ENCODE measurements around the gene WDFY3.

Gene WDFY3

GRCh38 chr4:84786478-84786877, 180.0 kb downstream of the WDFY3 start:
- DNase-seq = no peak

GRCh38 chr4:84782517-84782916, 184.0 kb downstream of the WDFY3 start:
- no peak for DNase-seq

DNA sequence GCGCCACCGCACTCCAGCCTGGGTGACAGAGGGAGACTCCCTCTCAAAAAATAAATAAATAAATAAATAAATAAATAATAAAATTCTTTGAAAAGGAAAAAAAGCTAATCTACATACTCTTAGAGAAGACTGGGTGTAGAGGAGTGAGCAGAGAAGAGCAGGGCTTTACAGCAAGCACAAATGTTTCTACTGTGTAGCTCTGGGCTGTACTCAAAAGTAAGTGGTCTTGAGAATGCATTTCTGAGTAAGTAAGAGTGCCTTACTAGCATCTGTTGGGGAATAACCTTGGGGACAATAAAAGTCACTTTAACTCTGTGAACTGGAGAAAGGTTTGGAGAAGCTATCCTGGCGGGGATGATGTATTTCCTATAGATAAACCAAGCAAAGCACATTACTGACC, 185.8 kb downstream of the WDFY3 start:
- no peak for DNase-seq

DNA sequence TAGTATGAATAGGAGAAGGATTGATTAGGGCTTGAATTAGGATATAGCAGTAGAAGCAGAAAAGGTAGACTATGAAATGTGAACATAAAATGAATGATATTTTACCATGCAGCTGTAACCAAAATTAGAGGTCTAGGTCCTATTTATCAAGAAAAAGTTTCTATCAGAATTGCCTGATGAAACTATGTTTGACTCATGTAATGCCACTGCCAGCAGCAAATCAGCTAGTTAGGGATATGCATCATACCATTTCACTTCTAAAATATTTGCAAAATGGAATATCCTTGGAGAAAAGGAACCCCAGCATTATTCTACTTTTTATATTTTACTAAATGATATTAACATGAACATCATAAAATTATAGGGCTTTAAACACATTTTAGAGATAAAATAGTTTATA, 188.4 kb downstream of the WDFY3 start:
- no peak for DNase-seq

- DNase-seq = no peak
Observed at GRCh38 chr4:84767168-84767567, 199.3 kb downstream of the WDFY3 start.

DNA sequence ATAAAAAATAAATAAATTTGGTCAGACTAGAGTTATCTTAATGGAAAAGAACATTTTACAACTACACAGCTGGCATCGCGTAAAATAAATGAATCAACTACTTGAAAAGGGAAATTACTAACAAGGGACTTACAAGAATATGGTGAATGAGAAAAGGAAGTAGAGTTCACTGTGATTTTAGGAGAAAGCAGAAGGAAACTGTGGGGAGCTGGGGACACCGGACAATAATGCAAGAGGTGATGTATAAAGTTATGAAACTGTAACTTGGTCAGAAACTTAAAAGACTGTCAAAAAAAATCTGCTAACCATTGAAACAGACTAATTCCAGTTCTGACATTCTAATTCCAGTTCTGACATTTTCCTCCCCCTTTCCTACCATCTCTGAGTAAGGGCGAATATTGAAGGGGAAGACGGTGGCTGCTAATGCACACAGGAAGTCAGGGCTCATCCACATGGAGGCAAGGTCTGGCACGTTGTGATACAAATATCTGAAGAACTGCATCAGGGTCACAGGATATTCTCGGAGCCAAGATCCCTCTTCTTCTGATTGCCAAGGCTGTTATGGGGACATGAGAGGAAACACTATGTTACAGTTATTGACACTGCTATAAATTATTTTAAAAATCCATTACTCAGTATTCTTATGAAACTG, 213.0 kb downstream of the WDFY3 start:
- no peak for DNase-seq

DNA sequence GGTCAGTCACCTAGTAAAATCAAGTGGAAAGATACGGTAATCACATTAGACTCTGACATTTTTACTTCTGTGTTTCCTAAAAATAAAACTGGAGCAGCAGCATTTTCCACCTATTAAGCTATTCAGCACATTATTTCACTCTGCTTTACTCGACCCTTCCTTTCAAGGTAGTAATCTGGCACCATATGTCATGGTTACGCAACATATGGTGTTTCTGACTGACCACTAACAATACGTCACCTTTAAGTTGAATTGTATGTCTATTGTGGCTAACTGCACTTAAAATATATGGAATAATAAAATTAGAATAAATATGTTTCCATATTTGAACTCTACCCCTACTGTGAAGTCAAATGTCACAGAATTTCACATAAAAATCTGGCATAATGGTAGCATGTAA, 214.8 kb downstream of the WDFY3 start:
- DNase-seq = no peak

- DNase-seq = no peak
Observed at GRCh38 chr4:84750960-84751283, 215.6 kb downstream of the WDFY3 start.

DNA sequence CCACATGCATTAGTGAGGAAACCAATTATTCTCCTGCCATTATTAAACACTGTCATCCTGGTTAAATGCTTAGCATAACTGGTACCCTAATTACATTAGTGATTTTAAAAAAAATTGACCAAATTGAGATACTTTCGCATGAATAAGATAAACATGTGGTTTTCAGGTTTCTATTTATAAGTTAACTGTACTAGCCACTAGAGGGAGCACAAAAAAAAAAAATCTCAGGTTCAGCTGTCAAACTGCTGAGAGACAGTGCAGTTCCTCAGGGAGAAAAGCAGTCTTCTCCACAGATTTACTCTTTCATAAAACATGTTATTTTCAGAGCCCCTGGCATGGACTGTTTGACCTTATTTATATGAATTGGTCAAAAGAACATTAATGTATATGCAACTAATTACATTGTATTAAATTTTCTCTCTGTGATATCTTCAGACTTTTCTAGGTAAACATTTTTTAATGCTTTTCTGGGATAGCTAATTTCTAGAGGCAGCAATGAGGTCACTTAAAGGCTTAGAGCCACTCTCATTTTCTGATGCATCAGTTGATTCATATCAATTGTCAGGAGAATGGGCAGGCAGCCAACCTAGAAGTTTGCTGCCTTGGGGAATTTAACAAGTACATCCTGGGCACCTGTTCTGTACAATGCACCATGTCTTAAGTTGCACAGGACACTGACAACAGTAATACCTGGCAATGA, 216.1 kb downstream of the WDFY3 start:
- peak; percentile 55 for DNase-seq

GRCh38 chr4:84740057-84740456, 226.4 kb downstream of the WDFY3 start:
- DNase-seq = no peak

DNA sequence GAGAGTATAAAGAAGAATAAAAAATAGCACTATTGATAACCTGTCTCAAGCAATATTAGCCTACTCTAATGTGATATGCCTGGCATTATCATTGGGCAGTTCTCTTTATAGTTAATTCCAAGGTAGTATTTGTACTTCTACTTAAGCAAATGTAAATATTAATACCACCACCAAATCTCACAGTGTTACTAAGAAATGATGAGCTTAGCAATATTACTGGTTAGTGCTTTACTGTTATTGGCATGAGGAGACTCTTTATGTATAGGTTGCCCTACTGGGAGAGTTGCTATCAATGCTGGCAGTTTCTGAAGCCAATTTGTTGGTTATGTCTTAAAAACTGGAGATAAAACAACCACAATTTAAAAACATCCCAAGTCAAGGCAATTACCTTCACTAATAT, 227.9 kb downstream of the WDFY3 start:
- DNase-seq = no peak

DNA sequence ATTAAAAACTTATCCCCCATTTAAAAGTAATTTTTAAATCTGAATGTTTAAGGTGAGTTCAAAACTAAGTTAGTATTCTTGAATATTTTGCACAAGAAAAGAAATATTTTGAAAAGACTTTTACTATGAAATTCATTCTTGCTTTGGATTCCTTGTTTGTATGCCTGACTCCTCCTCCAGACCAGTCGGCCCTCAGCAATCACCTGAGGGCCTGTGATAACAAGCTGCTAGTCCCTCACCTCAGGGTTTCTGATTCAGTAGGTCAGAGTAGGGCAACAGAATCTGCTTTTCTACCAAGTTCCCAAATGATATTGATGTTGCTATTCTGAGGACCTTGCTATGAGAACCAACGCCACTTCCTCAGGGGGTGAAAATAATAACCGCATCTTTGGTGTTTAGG, 228.8 kb downstream of the WDFY3 start:
- no peak for DNase-seq

DNA sequence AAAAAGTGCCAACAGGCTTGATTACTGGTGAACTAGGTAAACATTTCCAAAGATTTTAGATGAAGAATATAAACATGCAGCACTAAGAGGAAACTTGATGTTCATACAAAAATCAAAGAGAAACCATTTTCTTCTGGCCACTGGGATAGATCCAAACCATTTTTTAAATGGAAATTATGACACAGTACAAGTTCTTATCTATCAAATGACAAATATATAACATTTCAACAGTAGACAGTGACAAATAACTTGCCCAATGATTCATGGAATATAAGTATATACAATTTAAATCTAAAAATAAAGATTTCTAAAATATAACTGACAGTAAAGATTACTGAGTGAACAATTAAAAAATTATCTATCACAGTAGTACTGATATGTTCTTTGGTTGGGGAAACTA, 232.5 kb downstream of the WDFY3 start:
- DNase-seq = no peak

DNA sequence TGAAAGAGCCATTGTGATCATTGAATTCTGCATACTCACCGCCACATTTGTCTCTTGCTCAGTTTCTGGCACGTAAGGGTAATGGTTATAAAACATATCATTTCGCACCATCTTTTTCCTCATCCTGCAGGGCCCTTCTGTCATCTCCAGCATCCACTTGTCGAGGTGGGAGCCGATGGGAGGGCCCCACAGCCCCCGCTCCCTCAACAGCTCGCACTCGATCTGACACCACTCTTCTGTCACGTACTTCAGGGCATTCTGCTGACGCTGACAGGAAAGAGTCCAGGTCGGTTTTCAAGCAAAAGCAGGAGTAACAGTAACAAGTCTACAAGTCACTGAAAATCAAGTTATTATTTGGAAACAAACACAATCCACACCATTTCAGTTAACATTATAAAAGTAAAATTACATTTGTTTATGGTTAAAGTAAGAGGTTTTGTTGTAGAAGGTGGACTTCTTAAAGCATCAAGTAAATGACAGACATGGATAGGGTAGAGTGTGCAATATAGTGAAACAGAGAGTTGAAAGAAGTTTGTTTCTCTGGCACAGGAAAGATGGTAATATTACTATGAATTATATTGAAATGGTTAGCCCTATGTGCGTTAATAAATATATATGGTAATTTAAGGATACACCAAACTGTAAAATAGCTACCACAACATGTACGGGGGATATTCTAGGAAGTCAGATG, 233.0 kb downstream of the WDFY3 start:
- DNase-seq = no peak

DNA sequence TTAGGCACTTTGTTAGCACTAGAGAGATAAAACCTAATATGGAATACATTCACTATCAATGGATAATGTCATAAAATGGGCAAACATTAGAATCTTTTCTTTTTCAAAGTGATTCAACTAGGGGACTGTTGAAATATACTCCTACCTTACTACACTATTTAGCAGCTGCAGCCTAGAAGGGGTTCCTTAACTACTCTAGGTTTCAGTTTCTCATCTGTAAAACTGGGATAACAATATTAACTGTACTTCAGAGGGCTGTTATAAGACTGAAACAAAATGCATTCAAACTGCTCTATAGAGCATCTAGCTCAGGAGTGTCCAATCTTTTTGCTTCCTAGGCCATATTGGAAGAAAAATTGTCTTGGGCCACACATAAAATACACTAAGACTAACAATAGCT, 236.1 kb downstream of the WDFY3 start:
- DNase-seq = no peak

- DNase-seq = no peak
Observed at GRCh38 chr4:84727491-84727890, 239.0 kb downstream of the WDFY3 start.

DNA sequence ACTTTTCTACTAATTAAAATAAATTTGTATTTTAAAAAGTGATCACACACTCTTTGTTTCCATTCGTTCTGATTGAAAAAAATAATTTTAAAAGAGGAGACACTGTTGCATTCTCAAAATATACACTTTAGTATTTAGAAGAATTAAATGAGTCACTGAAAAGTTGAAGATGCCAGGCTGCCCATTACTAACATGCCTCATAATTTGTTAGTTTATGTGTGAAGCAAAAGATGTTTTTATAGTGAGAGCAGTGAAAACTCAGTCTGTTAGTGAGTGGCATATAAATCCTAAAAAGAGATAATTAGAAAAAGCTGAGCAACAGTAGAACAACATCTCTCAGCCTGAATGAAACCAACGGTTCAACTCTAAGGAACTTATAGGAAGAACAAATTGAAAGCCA, 240.1 kb downstream of the WDFY3 start:
- DNase-seq = no peak

DNA sequence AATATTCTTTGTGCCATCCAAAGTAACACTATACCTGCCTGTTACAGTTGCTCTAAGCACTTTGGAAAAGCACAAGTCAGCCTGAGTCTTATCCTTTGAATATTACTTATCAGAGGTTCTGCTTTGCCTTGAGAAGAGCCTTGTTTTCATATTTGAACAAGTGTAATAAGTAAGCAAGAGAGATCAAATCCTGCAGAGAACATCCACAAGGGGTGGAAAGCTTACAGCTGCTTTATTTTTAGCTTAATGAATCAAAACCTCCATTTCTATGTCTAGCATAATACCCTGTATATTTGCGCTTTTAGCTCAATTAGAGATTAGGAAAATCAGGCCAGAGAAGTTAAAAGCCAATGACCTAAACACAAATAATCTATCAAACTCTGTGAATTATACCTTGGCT, 243.8 kb downstream of the WDFY3 start:
- DNase-seq = no peak

GRCh38 chr4:84719115-84719514, 247.4 kb downstream of the WDFY3 start:
- DNase-seq = no peak

GRCh38 chr4:84718699-84719098, 247.8 kb downstream of the WDFY3 start:
- no peak for DNase-seq

DNA sequence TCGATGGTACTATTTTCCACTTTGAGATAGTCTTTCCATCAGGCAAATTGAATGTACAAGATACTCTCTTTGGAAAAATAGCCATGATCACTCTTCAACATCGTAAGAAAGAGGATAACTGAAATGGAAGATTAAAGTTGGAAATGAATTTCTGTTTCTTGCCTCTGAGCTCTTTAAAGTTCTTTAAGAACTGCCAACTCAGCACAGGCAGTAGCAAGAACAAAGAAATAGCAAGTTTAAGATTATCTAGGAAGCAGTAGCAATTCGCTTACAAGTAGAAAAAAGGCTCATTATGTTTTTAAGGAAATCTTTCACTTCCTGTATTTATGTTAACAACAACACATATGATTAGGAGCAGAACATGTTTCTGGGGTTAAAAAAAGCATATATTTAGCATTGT, 255.9 kb downstream of the WDFY3 start:
- no peak for DNase-seq

GRCh38 chr4:84708406-84709135, 257.9 kb downstream of the WDFY3 start:
- no peak for DNase-seq

GRCh38 chr4:84706286-84706685, 260.2 kb downstream of the WDFY3 start:
- no peak for DNase-seq

Data from NCI-H2171 treated with DMSO at 0.1 percent for 48 hours (cell line).